Measurements from ENCODE around the gene DMTF1.

The DMTF1 gene

DNA sequence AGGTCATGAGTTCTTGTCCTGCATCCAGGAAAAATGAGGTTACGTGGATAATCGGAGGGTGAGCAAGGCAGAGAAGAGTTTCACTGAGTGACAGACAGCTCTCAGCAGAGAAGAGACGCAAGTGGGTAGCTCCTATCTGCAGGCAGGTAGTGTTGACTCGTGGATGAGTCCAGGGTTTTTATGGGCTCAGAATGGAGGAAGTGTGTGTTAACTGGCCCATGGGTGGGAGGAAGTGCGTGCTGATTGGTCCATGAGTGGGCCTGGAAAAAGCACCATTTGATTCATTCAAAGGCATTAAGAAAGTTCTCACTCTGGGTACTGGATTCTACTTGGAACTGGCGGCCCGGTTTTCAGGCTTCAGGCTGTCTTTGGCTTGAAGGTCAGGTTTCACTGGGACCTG lies 4.8 kb upstream of the DMTF1 start:
- no peak for TF ChIP-seq CSDC2 (CRISPR knock-in tag; IDR thresholded peaks at IDR 0.05)
- no peak for TF ChIP-seq ARNTL (CRISPR knock-in tag; IDR thresholded peaks at IDR 0.05; ENCODE audit: borderline replicate concordance, low read depth)
- no peak for TF ChIP-seq PATZ1 (CRISPR knock-in tag; IDR thresholded peaks at IDR 0.05; ENCODE audit: borderline replicate concordance)
- no peak for TF ChIP-seq GLIS3 (CRISPR knock-in tag; IDR thresholded peaks at IDR 0.05)
- TF ChIP-seq, protein P1, sequence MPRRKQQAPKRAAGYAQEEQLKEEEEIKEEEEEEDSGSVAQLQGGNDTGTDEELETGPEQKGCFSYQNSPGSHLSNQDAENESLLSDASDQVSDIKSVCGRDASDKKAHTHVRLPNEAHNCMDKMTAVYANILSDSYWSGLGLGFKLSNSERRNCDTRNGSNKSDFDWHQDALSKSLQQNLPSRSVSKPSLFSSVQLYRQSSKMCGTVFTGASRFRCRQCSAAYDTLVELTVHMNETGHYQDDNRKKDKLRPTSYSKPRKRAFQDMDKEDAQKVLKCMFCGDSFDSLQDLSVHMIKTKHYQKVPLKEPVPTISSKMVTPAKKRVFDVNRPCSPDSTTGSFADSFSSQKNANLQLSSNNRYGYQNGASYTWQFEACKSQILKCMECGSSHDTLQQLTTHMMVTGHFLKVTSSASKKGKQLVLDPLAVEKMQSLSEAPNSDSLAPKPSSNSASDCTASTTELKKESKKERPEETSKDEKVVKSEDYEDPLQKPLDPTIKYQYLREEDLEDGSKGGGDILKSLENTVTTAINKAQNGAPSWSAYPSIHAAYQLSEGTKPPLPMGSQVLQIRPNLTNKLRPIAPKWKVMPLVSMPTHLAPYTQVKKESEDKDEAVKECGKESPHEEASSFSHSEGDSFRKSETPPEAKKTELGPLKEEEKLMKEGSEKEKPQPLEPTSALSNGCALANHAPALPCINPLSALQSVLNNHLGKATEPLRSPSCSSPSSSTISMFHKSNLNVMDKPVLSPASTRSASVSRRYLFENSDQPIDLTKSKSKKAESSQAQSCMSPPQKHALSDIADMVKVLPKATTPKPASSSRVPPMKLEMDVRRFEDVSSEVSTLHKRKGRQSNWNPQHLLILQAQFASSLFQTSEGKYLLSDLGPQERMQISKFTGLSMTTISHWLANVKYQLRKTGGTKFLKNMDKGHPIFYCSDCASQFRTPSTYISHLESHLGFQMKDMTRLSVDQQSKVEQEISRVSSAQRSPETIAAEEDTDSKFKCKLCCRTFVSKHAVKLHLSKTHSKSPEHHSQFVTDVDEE (CRISPR knock-in tag; IDR thresholded peaks at IDR 0.05): no peak
- TF ChIP-seq PPARA (CRISPR knock-in tag; IDR thresholded peaks at IDR 0.05; ENCODE audit: borderline replicate concordance): no peak
- TF ChIP-seq CSRNP3 (CRISPR knock-in tag; IDR thresholded peaks at IDR 0.05): no peak
- TF ChIP-seq TCF4 (CRISPR knock-in tag; IDR thresholded peaks at IDR 0.05; ENCODE audit: borderline replicate concordance): no peak
- no peak for TF ChIP-seq BACH2 (CRISPR knock-in tag; IDR thresholded peaks at IDR 0.05; ENCODE audit: borderline replicate concordance)
- TF ChIP-seq ZC3H10 (CRISPR knock-in tag; IDR thresholded peaks at IDR 0.05): no peak
- no peak for TF ChIP-seq ZNF8 (CRISPR knock-in tag; IDR thresholded peaks at IDR 0.05)
- TF ChIP-seq CREB5 (CRISPR knock-in tag; IDR thresholded peaks at IDR 0.05; ENCODE audit: low read depth): no peak
- TF ChIP-seq RARB (CRISPR knock-in tag; IDR thresholded peaks at IDR 0.05): no peak
- no peak for TF ChIP-seq SNAI2 (CRISPR knock-in tag; IDR thresholded peaks at IDR 0.05)
- no peak for TF ChIP-seq TOX (CRISPR knock-in tag; IDR thresholded peaks at IDR 0.05; ENCODE audit: borderline replicate concordance)
- no peak for ATAC-seq

DNA sequence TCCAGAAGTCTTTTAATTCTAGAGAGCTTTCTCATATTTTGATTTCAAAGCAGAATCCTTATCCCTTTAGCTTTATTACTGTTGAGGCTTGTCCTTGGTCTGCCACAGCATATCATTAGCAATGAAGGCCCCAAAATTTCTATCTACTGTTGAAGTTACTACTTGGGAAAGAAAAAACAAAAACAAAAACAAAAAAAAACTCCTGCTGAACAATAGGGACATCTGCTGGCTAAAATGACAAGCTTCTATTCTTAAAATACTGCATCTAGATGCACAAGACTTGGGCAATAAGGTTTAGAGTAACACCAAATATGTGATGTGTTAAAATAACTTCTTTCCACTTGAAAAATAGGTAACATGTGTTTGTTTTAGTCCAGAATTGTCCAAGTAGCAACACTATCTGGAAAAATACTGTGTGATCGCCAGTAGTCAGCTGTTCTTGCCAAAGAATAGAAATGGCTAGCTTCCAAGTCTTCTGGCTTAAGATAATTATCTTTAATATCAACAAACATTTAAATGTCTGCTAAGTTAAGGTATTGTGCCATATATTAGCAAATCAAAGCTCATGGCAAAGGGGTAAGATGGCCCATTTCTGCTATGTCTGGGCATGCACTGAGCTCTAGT lies 3.8 kb upstream of the DMTF1 start:
- ATAC-seq: no peak
- TF ChIP-seq ZNF70 (CRISPR knock-in tag; IDR thresholded peaks at IDR 0.05) (no peak), PPARA (CRISPR knock-in tag; IDR thresholded peaks at IDR 0.05; ENCODE audit: borderline replicate concordance) (no peak), ZNF565 (CRISPR knock-in tag; conservative IDR thresholded peaks at IDR 0.05; ENCODE audit: low read depth) (no peak), ZC3H10 (CRISPR knock-in tag; IDR thresholded peaks at IDR 0.05) (no peak), CSRNP3 (CRISPR knock-in tag; IDR thresholded peaks at IDR 0.05) (no peak), ISL1 (CRISPR knock-in tag; IDR thresholded peaks at IDR 0.05) (no peak), ZNF8 (CRISPR knock-in tag; IDR thresholded peaks at IDR 0.05) (no peak), ARNTL (CRISPR knock-in tag; IDR thresholded peaks at IDR 0.05; ENCODE audit: borderline replicate concordance, low read depth) (no peak), ESRRG (CRISPR knock-in tag; IDR thresholded peaks at IDR 0.05) (no peak), ZFP3 (CRISPR knock-in tag; IDR thresholded peaks at IDR 0.05) (no peak), PATZ1 (CRISPR knock-in tag; IDR thresholded peaks at IDR 0.05; ENCODE audit: borderline replicate concordance) (no peak), CREB5 (CRISPR knock-in tag; IDR thresholded peaks at IDR 0.05; ENCODE audit: low read depth) (no peak), BACH2 (CRISPR knock-in tag; IDR thresholded peaks at IDR 0.05; ENCODE audit: borderline replicate concordance) (no peak)

All from SK-N-SH treated with all-trans-retinoic acid at 6 μM for 48 hours (cell line).